ENCODE measurements around the gene ZNF367. TPM values are rescaled to one million over a fixed set of nuclear protein-coding genes. Genes with fewer than 3 reads are reported as not detected.

Gene ZNF367
- total RNA-seq, 1 donor from 2014 or later: 18.0 TPM

GRCh38 chr9:96417051-96417586 lies 1.1 kb downstream of the ZNF367 start:
- peaks cover 25% of the 10 kb centered on the region for H3K4me1 ChIP-seq
- peak overlapping the region; percentile 66 for H3K4me3 ChIP-seq
- peaks cover 40% of the 10 kb centered on the region for H3F3A ChIP-seq (ENCODE audit: low read depth)
- H3K4me3 Mint-ChIP-seq: peak overlapping the region; percentile 94
- H3K27ac Mint-ChIP-seq: peak overlapping the region; percentile 84
- peak; percentile 9 for TF ChIP-seq EZH2phosphoT487 (IDR thresholded peaks at IDR 0.05)
- TF ChIP-seq EZH2 (IDR thresholded peaks at IDR 0.05): no peak
- H3K27me3 ChIP-seq: no peaks in the 10 kb centered on the region
- peaks cover 2% of the 10 kb centered on the region for H3K36me3 Mint-ChIP-seq
- peak overlapping the region; percentile 66 for H2AFZ ChIP-seq (replicated peaks)
- H3K9me3 Mint-ChIP-seq: no peaks in the 10 kb centered on the region
- peak overlapping the region; percentile 94 for H3K4me2 ChIP-seq
- DNase-seq (ENCODE audit: low spot score): peak; percentile 93
- peaks cover 50% of the 10 kb centered on the region for H3K79me2 ChIP-seq (ENCODE audit: low read depth)
- H3K27ac ChIP-seq: peak overlapping the region; percentile 13
- peaks cover 30% of the 10 kb centered on the region for H3K4me1 Mint-ChIP-seq
- H4K20me1 ChIP-seq (ENCODE audit: low read depth): peaks cover 26% of the 10 kb centered on the region
- H3K9me3 ChIP-seq (ENCODE audit: low read depth): no peaks in the 10 kb centered on the region
- peak overlapping the region; percentile 61 for H3K9ac ChIP-seq
- peaks cover 6% of the 10 kb centered on the region for H3K27me3 Mint-ChIP-seq (ENCODE audit: insufficient read depth, low read depth)
- no peaks in the 10 kb centered on the region for H3K36me3 ChIP-seq

DNA sequence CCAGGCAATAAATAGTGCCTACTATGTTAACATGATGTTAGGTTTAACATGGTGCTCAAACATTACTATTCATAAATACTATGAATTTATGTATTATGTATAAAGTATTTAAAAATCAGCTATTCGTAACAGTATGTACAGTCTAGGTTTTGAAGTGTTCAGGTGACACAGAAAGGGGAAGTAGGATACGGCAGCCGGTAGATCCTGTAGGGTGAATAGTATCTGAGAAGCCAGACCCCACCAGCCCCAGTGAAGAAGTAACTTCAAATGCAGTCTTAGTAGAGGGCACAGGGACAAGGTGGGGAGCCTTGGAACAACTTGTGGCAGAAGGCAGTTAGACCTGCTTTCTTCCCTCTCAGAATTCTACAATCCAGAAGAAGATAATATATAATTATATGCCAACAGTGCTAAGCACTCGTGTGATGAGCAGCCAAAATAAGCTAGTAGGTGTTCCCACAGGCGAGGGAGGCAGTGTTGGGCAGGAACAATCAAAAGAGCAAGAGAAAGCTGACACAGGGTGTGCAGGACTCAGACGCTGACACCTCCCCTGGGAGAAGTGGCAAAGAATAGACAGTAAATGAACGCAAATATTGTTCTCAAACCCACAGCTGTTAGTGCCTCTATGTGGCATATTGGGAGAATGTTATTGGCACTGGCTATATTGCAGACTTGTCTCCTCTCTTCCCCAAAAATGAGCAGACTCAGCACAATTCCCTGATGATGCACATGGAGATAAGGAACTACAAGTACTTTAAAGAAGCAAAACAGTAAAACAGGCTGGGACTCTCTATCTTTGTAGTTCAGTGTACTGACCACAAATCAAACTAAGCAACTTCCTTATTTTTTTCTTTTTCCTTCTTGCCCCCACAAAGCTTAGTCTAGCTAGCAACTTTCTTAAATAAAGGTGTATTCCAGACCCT lies 4.6 kb downstream of the ZNF367 start:
- H3K4me1 Mint-ChIP-seq: peaks cover 8% of the 10 kb centered on the region
- peaks cover 6% of the 10 kb centered on the region for H3K27me3 Mint-ChIP-seq (ENCODE audit: insufficient read depth, low read depth)
- Histone ChIP-seq H3K79me2 (ENCODE audit: low read depth) (peaks cover 85% of the 10 kb centered on the region), H4K20me1 (ENCODE audit: low read depth) (peaks cover 26% of the 10 kb centered on the region), H3F3A (ENCODE audit: low read depth) (peaks cover 21% of the 10 kb centered on the region), H3K9ac (no peak overlapping the region), H3K4me1 (peaks cover 7% of the 10 kb centered on the region), H3K36me3 (no peaks in the 10 kb centered on the region), H3K4me2 (no peak overlapping the region), H3K9me3 (ENCODE audit: low read depth) (no peaks in the 10 kb centered on the region), H3K4me3 (no peak overlapping the region), H2AFZ (replicated peaks) (no peak overlapping the region), H3K27ac (no peak overlapping the region), H3K27me3 (no peaks in the 10 kb centered on the region)
- DNase-seq (ENCODE audit: low spot score): no peak
- H3K4me3 Mint-ChIP-seq: no peak overlapping the region
- no peak overlapping the region for H3K27ac Mint-ChIP-seq
- H3K36me3 Mint-ChIP-seq: peaks cover 14% of the 10 kb centered on the region
- TF ChIP-seq CTCF (IDR thresholded peaks at IDR 0.05) (no peak), EZH2phosphoT487 (IDR thresholded peaks at IDR 0.05) (no peak), EZH2 (IDR thresholded peaks at IDR 0.05) (no peak)
- H3K9me3 Mint-ChIP-seq: no peaks in the 10 kb centered on the region

- Histone ChIP-seq H3K36me3 (no peaks in the 10 kb centered on the region), H3K9me3 (ENCODE audit: low read depth) (no peaks in the 10 kb centered on the region), H4K20me1 (ENCODE audit: low read depth) (peaks cover 26% of the 10 kb centered on the region), H3K4me3 (no peak overlapping the region), H3K9ac (no peak overlapping the region), H3K79me2 (ENCODE audit: low read depth) (peaks cover 97% of the 10 kb centered on the region), H3K27ac (no peak overlapping the region), H3K4me1 (peaks cover 7% of the 10 kb centered on the region), H3K4me2 (no peak overlapping the region), H2AFZ (replicated peaks) (no peak overlapping the region), H3F3A (ENCODE audit: low read depth) (peaks cover 16% of the 10 kb centered on the region), H3K27me3 (no peaks in the 10 kb centered on the region)
- Mint-ChIP-seq H3K4me3 (no peak overlapping the region), H3K27ac (no peak overlapping the region), H3K4me1 (peaks cover 9% of the 10 kb centered on the region), H3K36me3 (peaks cover 21% of the 10 kb centered on the region), H3K27me3 (ENCODE audit: insufficient read depth, low read depth) (peaks cover 5% of the 10 kb centered on the region), H3K9me3 (peaks cover 2% of the 10 kb centered on the region)
- DNase-seq (ENCODE audit: low spot score): no peak
- TF ChIP-seq CTCF (IDR thresholded peaks at IDR 0.05) (no peak), EZH2phosphoT487 (IDR thresholded peaks at IDR 0.05) (no peak), EZH2 (IDR thresholded peaks at IDR 0.05) (no peak)
Observed at GRCh38 chr9:96412174-96412913, 5.8 kb downstream of the ZNF367 start.
